BE2C (cell line): ENCODE measurements around the gene UBQLN2.
A peak's percentile ranks its signal among the peaks of the same experiment; 100 is the strongest.

Experiments used
- DNase-seq: peaks from one replicate; pipeline ENCODE4 v3.0.0-alpha.2; 2020
- H3K27me3 ChIP-seq: fragments of 250-450 bp; sonication (Bioruptor Pico); 2 replicates; pipeline ENCODE4 v1.5.1; 2020; ENCODE audit warnings: mild to moderate bottlenecking
- H3K36me3 ChIP-seq: fragments of 250-450 bp; sonication (Bioruptor Pico); 2 replicates; pipeline ENCODE4 v1.5.1; 2020; ENCODE audit warnings: mild to moderate bottlenecking
- H3K4me1 ChIP-seq: fragments of 250-450 bp; sonication (Bioruptor Pico); 2 replicates; pipeline ENCODE4 v1.5.1; 2020
- H3K4me3 ChIP-seq: 2 replicates; pipeline ENCODE4 v1.5.1; 2011; ENCODE audit warnings: low read depth, low read length
- H3K9me3 ChIP-seq: fragments of 250-450 bp; sonication (Bioruptor Pico); 2 replicates; pipeline ENCODE4 v1.5.1; 2020
- CTCF ChIP-seq: IDR thresholded peaks from 2 replicates; pipeline ENCODE4 v1.5.1; 2012; ENCODE audit warnings: mild to moderate bottlenecking, low read depth, low read length

UBQLN2 gene

GRCh38 chrX:56557376-56557929 lies 6.0 kb upstream of the UBQLN2 start:
- H3K27me3 ChIP-seq: no peaks in the 10 kb centered on the region
- no peaks in the 10 kb centered on the region for H3K36me3 ChIP-seq
- TF ChIP-seq CTCF: no peak
- no peak overlapping the region for H3K4me3 ChIP-seq
- DNase-seq: no peak
- H3K9me3 ChIP-seq: no peaks in the 10 kb centered on the region
- no peaks in the 10 kb centered on the region for H3K4me1 ChIP-seq

DNA sequence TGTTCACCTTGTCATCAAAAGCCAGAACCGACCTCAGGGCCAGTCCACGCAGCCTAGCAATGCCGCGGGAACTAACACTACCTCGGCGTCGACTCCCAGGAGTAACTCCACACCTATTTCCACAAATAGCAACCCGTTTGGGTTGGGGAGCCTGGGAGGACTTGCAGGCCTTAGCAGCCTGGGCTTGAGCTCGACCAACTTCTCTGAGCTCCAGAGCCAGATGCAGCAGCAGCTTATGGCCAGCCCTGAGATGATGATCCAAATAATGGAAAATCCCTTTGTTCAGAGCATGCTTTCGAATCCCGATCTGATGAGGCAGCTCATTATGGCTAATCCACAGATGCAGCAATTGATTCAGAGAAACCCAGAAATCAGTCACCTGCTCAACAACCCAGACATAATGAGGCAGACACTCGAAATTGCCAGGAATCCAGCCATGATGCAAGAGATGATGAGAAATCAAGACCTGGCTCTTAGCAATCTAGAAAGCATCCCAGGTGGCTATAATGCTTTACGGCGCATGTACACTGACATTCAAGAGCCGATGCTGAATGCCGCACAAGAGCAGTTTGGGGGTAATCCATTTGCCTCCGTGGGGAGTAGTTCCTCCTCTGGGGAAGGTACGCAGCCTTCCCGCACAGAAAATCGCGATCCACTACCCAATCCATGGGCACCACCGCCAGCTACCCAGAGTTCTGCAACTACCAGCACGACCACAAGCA lies 898 bp downstream of the UBQLN2 start:
- peak overlapping the region; percentile 88 for H3K4me3 ChIP-seq
- peaks cover under 1% of the 10 kb centered on the region for H3K36me3 ChIP-seq
- H3K9me3 ChIP-seq: no peaks in the 10 kb centered on the region
- H3K4me1 ChIP-seq: no peaks in the 10 kb centered on the region
- H3K27me3 ChIP-seq: no peaks in the 10 kb centered on the region
- no peak for DNase-seq
- TF ChIP-seq CTCF: no peak

DNA sequence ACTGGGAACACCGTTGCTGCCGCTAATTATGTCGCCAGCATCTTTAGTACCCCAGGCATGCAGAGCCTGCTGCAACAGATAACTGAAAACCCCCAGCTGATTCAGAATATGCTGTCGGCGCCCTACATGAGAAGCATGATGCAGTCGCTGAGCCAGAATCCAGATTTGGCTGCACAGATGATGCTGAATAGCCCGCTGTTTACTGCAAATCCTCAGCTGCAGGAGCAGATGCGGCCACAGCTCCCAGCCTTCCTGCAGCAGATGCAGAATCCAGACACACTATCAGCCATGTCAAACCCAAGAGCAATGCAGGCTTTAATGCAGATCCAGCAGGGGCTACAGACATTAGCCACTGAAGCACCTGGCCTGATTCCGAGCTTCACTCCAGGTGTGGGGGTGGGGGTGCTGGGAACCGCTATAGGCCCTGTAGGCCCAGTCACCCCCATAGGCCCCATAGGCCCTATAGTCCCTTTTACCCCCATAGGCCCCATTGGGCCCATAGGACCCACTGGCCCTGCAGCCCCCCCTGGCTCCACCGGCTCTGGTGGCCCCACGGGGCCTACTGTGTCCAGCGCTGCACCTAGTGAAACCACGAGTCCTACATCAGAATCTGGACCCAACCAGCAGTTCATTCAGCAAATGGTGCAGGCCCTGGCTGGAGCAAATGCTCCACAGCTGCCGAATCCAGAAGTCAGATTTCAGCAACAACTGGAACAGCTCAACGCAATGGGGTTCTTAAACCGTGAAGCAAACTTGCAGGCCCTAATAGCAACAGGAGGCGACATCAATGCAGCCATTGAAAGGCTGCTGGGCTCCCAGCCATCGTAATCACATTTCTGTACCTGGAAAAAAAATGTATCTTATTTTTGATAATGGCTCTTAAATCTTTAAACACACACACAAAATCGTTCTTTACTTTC lies 1.8 kb downstream of the UBQLN2 start:
- DNase-seq: no peak
- no peaks in the 10 kb centered on the region for H3K4me1 ChIP-seq
- H3K27me3 ChIP-seq: no peaks in the 10 kb centered on the region
- no peaks in the 10 kb centered on the region for H3K9me3 ChIP-seq
- peak overlapping the region; percentile 88 for H3K4me3 ChIP-seq
- no peak for TF ChIP-seq CTCF
- peaks cover 7% of the 10 kb centered on the region for H3K36me3 ChIP-seq

DNA sequence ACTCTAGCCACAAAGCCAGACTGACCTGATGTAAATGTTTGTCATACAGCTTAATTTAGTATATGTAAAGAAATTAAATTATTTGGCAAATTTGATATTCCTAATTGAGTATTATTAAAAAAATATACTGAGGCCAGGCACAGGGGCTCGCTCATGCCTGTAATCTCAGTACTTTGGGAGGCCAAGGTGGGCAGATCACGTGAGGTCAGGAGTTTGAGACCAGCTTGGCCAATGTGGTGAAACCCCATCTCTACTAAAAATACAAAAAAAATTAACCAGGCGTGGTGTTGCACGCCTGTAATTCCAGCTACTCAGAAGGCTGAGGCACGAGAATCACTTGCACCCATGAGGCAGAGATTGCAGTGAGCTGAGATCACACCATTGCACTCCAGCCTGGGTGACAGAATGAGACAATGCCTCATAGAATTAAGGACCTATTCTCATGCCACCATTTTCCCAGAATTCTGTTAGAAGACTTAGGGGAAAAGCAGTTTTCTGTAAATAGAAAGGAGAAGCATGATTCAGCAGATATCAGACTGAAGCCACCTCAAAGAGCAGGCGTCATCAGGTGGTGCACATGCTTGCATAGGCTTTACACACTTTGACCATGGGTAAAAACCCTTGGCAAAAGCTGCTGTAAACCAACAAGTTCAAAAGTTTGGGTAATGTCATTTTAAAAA lies 6.1 kb downstream of the UBQLN2 start:
- no peaks in the 10 kb centered on the region for H3K27me3 ChIP-seq
- TF ChIP-seq CTCF: no peak
- H3K9me3 ChIP-seq: no peaks in the 10 kb centered on the region
- H3K4me1 ChIP-seq: no peaks in the 10 kb centered on the region
- DNase-seq: no peak
- peaks cover 7% of the 10 kb centered on the region for H3K36me3 ChIP-seq
- H3K4me3 ChIP-seq: no peak overlapping the region

DNA sequence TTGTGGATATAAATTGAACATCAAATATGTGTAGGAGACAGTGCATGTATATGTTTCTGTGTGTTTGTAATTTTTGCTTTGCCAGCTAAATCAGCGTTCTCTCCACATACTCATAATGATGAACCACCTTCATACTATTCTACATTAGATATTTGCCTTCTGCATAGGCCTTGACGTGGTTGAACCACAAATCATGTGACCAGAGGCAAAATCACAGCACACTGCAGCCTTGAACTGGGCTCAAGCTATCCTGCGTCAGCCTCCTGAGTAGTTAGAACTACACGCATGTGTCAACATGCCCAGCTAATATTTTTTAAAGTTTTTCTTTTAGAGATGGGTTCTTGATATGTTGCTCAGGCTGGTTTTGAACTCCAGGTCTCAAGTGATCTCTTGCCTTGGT lies 9.5 kb downstream of the UBQLN2 start:
- no peak for TF ChIP-seq CTCF
- Histone ChIP-seq H3K9me3 (no peaks in the 10 kb centered on the region), H3K4me1 (no peaks in the 10 kb centered on the region), H3K36me3 (peaks cover 7% of the 10 kb centered on the region; the same call in 1 of the 2 replicates), H3K27me3 (no peaks in the 10 kb centered on the region), H3K4me3 (no peak overlapping the region)
- no peak for DNase-seq
